GM18519 (cell line): Measurements from ENCODE around the gene TMEM269.

ENCODE experiments used
- ATAC-seq: cut with Tn5 transposase; IDR thresholded peaks from one replicate; pipeline ENCODE4 v1.9.1; 2021; ENCODE audit warnings: mild to moderate bottlenecking, moderate library complexity; ENCODE audit not compliant: unreplicated experiment, low FRiP score

The TMEM269 gene

DNA sequence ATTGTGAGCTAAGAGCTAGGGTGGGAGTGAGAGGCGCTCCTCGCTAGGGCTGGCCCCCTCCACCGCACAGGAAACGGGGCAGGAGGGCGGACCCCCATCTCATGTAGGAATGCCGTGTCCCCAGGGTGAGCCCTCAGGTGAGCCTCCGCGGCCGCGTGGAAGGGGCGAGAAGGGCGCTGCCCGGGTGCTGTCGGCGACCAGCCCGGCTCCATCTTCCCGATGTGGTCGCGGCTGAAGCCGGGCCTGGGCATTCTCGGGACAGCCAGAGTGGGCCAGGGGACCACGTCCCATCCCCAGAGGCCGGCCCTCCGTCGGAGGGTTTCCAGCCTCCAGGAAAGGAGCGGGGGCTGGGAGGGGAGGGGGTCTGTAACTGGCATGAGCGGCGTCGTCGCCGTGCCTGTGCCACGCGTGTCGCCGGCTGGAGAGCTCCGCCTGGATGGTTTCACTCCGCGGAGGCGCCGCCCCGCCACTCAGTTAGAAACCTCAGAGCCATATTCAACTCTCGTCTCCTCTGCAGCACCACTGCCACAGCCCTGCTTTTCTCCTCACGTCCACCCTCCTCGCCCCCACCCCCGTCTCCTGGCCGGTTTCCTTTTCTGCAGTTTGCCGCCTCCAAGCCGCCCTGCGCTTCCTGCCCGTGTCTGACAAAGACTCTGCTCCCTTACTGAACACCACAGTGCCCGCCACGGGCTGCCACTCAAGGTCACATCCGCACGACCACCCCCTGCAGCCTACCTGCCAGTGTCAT is at the start of gene TMEM269:
TMEM269 (plus strand) TSS at position 46 of the 748 bp plus-strand sequence. CDS start 4,903 bp downstream, outside the sequence.
- no peak for ATAC-seq

GRCh38 chr1:42735056-42735455 is 49.7 kb upstream of the TMEM269 start:
- ATAC-seq, result no peak

GRCh38 chr1:42735477-42736105 is 49.2 kb upstream of the TMEM269 start:
- ATAC-seq, result no peak

DNA sequence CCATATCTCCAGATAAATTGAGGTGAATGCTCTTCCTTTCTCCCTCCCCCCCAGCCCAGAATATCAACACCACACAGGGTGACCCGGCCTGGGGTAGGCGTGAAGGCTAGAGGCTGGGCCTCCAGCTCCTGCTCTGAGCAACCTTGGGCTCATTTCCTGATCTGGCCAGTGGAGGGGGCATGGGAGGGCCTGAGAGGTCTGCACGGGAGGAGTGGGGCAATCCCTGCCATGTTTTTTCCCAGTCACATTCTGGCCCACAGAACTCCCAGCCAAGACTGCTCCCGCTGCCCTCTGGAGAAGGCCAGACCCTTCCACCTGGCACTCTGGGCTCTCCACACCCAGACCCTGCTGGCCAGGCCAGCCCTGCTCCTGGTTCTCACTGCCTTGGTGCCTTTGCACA is 48.6 kb upstream of the TMEM269 start:
- ATAC-seq, result no peak

DNA sequence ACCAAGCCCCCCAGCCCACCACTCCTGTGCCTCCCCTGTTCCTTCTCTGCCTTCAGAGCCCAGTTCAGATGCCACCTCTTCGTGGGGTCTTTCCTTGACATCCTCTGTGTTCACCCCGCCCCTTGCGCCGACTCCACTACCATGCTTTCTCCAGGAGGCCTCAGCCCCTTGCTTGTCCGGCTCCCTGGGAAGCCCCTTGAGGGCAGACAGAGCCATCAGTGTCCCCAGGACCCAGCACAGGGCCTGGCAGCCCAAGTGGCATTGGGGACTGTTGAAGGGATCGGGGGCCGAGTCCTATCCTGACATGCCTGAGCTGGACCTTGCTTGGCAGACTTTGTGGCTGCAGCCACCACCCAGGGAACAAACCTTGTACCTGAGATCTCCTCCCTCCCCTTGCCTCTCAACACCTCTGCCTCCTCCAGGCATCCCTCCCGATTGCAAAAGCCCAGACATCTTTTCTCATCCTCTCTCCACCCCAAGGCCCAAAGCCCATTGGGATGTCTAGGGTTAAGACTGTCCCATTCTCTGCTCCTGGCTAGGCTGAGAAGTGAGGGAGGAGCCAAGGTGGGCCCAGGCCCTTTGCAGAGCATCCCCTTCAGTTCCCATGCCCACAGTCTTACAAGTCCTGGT is 48.1 kb upstream of the TMEM269 start:
- no peak for ATAC-seq

DNA sequence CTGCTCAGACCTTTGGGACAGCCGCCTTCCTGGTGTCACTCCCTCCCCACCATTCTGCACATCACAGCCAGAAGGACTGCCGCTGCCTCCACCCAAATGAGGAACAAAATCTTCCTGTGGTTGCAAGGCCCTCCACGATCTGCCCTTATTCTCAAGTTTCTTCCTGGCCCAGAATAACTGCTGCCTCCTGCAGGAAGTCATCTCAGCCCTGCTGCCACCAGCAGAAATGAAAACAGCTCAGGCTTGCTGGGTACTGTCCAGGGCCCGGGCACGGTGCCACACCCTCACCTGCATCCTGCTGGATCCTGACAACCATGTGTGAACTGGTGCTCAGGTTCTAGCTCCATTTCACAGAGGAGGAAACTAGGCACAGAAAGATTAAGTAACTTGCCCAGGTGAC is 47.5 kb upstream of the TMEM269 start:
- no peak for ATAC-seq

DNA sequence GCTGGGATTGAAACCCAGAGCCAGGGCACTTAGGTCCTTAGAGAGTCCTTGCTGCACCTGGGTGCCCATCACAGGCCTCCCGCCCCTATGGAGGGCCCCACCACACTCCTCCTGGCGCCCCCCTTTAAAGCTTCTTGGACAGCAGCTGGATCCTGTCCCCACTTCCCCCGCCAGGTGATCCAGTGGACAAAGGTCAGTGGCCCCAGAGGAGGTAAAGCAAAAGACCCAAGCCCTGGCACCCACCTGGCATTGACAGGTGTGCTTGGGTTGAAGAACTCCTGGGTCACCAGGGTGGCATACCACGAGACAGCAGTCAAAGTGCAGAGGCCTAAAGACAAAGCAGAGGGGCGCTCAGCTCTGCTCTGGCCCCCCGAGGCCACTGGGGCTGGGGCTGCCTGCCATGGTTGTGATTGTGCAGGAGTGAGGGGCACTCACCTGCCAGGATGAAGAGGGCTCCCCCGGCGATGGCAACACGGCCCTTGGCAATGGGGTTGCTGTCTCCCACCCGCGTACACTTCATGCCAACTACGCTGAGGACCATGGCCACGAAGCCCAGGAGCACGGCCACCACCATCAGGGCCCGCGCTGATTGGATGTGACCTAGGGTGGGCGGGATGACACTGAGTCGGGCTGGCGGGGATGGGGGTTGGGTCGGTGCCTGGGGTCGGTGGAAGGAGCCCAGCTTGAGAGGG is 46.7 kb upstream of the TMEM269 start:
- ATAC-seq, result no peak

- no peak for ATAC-seq
Observed at GRCh38 chr1:42738678-42739226, 46.0 kb upstream of the TMEM269 start.

DNA sequence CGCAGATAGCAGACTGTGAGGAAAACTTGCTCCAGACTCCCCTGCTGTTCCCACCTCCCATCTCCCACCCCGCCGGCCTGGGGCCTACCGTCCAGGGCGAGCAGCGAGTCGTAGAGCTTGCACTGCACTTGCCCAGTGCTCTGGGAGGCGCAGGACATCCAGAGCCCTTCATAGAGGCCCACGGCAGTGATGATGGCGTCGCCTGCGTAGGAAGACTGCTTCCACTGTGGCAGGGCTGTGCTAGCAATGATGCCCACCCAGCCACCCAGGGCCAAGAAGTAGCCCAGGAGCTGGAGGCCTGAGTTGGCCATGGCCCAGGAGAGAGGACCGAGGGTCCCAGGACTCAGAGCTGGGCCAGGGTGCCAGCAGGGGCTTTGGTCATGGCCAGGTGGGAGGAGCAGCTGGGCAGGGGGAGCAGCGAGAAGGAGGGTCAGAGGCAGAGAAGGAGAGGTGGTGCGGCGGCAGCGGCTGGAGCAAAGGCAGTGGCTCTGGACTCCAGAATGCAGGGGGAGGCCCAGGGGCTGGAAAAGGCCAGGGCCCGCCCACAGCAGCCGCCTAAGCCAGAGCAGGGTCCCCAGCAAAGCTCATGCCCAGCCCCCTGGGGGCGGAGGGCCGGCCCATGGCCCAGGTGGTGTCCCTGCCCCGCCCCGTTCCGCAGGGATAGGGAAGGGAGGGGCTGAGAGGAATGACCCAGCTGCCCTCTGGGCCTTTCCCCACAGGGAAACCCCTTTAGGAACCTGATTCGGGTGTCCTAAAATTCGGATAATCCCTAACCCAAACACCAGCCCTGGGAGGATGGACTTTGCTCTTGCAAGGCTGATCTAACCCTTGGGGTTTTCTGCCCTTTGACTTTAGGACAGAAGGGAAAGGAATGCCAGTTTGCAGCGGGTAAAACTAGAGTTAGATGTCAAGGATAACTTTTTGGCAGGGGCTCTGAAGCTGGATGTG is 44.8 kb upstream of the TMEM269 start, which contains the start of gene CLDN19:
CLDN19 (minus strand) TSS at position 484 of the 948 bp plus-strand sequence; CDS start at position 311, 173 bp downstream.
- ATAC-seq, result no peak

GRCh38 chr1:42740851-42741580 is 43.8 kb upstream of the TMEM269 start:
- no peak for ATAC-seq

GRCh38 chr1:42741706-42742105 is 43.1 kb upstream of the TMEM269 start:
- no peak for ATAC-seq

GRCh38 chr1:42742141-42742540 is 42.6 kb upstream of the TMEM269 start:
- ATAC-seq, result no peak

DNA sequence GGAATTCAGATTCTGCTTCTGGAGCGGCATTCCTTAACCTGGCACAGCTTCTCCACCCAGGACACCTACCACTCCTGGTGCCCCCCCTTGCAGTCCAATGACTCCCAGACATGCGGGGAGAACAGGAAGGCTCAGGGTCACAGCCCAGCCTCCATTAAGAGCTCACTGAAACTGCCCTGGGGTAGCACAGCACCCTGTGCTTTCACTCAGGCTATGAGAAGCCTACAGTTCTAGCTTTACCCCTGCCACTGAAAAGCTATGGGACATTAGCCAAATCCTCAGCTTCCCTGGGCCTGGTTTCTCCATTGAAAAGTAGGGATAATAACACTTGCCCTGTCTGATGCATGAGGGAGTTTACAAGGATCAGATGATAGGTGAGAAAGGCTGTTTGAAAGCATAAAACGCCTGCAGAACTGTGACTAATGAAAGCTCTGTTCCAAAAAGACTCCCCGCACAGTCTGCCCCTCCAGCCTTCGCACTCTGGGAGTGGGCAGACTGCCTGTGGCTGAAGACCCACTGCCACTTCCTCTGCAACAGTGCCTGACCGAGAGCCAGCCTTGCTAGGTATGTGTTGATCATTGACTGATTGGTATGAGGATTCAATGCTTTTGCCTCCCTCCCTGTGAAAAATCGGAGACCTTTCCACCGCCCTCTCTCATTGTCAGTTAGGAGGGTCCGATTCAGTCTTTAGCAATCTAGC is 42.0 kb upstream of the TMEM269 start:
- no peak for ATAC-seq

GRCh38 chr1:42743317-42744147 is 41.3 kb upstream of the TMEM269 start:
- no peak for ATAC-seq

GRCh38 chr1:42744148-42744413 is 40.7 kb upstream of the TMEM269 start:
- ATAC-seq, result no peak

DNA sequence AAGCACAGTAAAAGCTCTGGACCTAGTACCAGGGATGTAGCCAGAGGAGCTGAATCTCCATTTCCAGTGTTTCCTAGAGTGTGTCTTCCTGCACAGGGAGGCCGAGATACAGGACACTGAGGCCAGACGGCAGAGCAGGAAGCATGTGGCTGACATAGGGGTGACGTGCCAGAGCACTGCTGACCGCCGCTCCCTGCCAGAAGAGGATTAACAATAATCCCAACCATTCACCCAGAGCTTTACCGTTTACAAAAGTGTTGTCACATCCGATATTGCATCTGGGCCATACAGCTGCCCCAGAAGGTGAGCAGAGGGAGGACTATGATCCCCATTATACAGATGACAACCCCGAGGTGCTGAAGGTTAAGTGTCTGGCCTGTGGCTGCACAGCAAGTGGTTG is 38.9 kb upstream of the TMEM269 start:
- ATAC-seq, result no peak

- no peak for ATAC-seq
Observed at GRCh38 chr1:42746436-42747105, 38.2 kb upstream of the TMEM269 start.
